ENCODE results near the gene USF1. TPM values are rescaled to one million over a fixed set of nuclear protein-coding genes. Genes with fewer than 3 reads are reported as not detected.

The USF1 gene
- total and polyA plus RNA-seq, 2 experiments from 2014 or later, result 11.9 to 85.1 TPM

DNA sequence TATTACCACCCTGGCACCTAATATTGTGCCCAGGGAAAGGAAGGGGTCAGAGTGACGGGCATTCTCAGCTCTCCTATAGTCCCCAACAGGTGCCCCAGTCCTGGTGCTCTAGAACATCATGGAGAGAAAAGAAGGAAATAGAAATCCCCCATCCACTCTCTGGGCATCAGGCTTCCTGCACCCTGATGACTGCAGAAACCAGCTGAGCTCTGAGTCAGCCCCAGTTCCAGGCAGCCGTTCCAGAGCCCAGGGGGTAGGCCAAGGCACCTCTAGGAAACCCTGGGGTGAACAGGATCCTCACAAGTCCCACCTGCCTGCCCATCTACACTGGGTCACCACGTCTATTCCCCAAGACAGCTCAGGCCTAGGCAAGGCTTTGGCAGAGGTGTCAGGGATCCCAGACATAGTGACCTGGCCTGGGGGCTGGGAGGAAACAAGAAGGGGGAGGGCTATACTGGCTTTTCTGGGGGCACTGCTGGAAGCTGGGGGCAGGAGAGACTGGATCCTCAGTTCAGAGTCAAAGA lies 42.9 kb upstream of the USF1 start:
- Histone ChIP-seq H3K4me3 (no peak overlapping the region), H3K4me1 (ENCODE audit: insufficient read depth) (peaks cover 22% of the 10 kb centered on the region)

DNA sequence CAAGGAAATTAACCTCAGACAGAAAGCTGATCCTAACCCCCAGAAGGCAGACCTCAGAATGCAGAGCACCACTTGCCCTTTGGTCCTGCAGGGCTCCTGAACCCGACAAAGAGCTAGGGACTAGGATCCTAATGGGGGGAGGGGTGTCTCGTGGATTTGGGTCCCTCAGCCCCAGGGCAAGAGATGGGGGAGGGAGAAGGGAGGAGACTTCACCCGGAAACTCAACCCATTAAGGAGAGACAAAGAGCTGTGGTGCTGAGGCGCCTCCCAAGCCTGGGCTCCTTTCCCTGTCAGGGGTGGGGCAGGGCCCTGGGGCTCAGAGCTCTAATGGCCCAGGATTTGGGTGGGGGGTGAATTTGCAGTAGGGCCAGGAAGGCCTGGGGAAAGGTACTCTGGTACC lies 40.7 kb upstream of the USF1 start:
- TF ChIP-seq, protein P1, sequence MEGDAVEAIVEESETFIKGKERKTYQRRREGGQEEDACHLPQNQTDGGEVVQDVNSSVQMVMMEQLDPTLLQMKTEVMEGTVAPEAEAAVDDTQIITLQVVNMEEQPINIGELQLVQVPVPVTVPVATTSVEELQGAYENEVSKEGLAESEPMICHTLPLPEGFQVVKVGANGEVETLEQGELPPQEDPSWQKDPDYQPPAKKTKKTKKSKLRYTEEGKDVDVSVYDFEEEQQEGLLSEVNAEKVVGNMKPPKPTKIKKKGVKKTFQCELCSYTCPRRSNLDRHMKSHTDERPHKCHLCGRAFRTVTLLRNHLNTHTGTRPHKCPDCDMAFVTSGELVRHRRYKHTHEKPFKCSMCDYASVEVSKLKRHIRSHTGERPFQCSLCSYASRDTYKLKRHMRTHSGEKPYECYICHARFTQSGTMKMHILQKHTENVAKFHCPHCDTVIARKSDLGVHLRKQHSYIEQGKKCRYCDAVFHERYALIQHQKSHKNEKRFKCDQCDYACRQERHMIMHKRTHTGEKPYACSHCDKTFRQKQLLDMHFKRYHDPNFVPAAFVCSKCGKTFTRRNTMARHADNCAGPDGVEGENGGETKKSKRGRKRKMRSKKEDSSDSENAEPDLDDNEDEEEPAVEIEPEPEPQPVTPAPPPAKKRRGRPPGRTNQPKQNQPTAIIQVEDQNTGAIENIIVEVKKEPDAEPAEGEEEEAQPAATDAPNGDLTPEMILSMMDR (IDR thresholded peaks at IDR 0.05; ENCODE audit: poor library complexity), result no peak
- TF ChIP-seq EZH2phosphoT487 (IDR thresholded peaks at IDR 0.05; ENCODE audit: low read depth, severe bottlenecking, unreplicated experiment), result no peak
- no peak for TF ChIP-seq EZH2 (IDR thresholded peaks at IDR 0.05; ENCODE audit: borderline replicate concordance)
- Histone ChIP-seq H3K27ac (peak overlapping the region; percentile 99), H2AFZ (no peak overlapping the region), H3K27me3 (no peaks in the 10 kb centered on the region), H3K79me2 (peaks cover 13% of the 10 kb centered on the region), H3K9me2 (replicated peaks; ENCODE audit: insufficient read depth) (no peaks in the 10 kb centered on the region), H3K36me3 (replicated peaks; ENCODE audit: insufficient read depth, low read depth) (no peaks in the 10 kb centered on the region), H3K9me3 (ENCODE audit: low read depth) (no peaks in the 10 kb centered on the region), H4K20me1 (ENCODE audit: insufficient read depth, poor library complexity, severe bottlenecking) (no peaks in the 10 kb centered on the region), H3K4me3 (no peak overlapping the region), H3K4me2 (peak overlapping the region; percentile 73), H3K4me1 (ENCODE audit: insufficient read depth) (peaks cover 35% of the 10 kb centered on the region)
- DNase-seq (ENCODE audit: low spot score), result no peak
- WGBS (ENCODE audit: low lambda C conversion rate, missing lambda C conversion rate), result 54% methylated on average over 4 of the region's 4 CpGs

More for the DNA sequence above, 42.9 kb upstream of the USF1 start:
- Histone ChIP-seq H3K4me2 (peak overlapping the region; percentile 73), H3K27ac (peak overlapping the region; percentile 74), H3K79me2 (peaks cover 13% of the 10 kb centered on the region), H3K27me3 (no peaks in the 10 kb centered on the region), H3K36me3 (replicated peaks; ENCODE audit: insufficient read depth, low read depth) (no peaks in the 10 kb centered on the region), H4K20me1 (ENCODE audit: insufficient read depth, poor library complexity, severe bottlenecking) (no peaks in the 10 kb centered on the region), H2AFZ (no peak overlapping the region), H3K9me3 (ENCODE audit: low read depth) (no peaks in the 10 kb centered on the region), H3K9me2 (replicated peaks; ENCODE audit: insufficient read depth) (no peaks in the 10 kb centered on the region)
- TF ChIP-seq EZH2phosphoT487 (IDR thresholded peaks at IDR 0.05; ENCODE audit: low read depth, severe bottlenecking, unreplicated experiment), result no peak
- TF ChIP-seq, protein P1 (IDR thresholded peaks at IDR 0.05; ENCODE audit: poor library complexity), result no peak
- no peak for TF ChIP-seq EZH2 (IDR thresholded peaks at IDR 0.05; ENCODE audit: borderline replicate concordance)
- 67% methylated on average over 3 of the region's 3 CpGs for WGBS (ENCODE audit: low lambda C conversion rate, missing lambda C conversion rate)
- DNase-seq (ENCODE audit: low spot score), result no peak

DNA sequence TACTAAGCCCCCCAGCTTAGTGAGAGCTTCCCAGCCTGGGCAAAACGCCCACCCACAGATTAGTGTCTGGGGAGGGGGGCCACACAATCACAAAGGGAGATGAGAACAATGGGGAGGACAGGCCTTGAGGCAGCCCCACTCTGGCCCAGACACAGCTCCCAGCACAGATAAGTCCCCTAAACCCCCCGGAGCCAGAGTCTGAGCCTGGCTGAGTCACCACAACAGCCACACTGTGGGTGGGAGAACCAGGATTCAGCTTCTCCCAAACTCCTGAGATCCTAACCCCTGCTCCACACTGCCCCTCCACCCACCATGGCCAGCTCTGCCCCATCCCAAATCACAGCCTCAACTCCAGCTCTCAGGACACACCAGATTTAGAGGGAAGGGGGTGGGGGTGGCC lies 39.4 kb upstream of the USF1 start:
- TF ChIP-seq, protein P1 (IDR thresholded peaks at IDR 0.05; ENCODE audit: poor library complexity), result no peak
- TF ChIP-seq EZH2 (IDR thresholded peaks at IDR 0.05; ENCODE audit: borderline replicate concordance), result no peak
- no peak for TF ChIP-seq EZH2phosphoT487 (IDR thresholded peaks at IDR 0.05; ENCODE audit: low read depth, severe bottlenecking, unreplicated experiment)
- no peak overlapping the region for H3K4me3 ChIP-seq
- H2AFZ ChIP-seq, result no peak overlapping the region
- H4K20me1 ChIP-seq (ENCODE audit: insufficient read depth, poor library complexity, severe bottlenecking), result no peaks in the 10 kb centered on the region
- H3K9me2 ChIP-seq (replicated peaks; ENCODE audit: insufficient read depth), result no peaks in the 10 kb centered on the region
- no peaks in the 10 kb centered on the region for H3K36me3 ChIP-seq (replicated peaks; ENCODE audit: insufficient read depth, low read depth)
- peaks cover 13% of the 10 kb centered on the region for H3K79me2 ChIP-seq
- no peak for DNase-seq (ENCODE audit: low spot score)
- H3K27me3 ChIP-seq, result no peaks in the 10 kb centered on the region
- H3K4me2 ChIP-seq, result peak overlapping the region; percentile 73
- H3K27ac ChIP-seq, result peak overlapping the region; percentile 99
- H3K9me3 ChIP-seq (ENCODE audit: low read depth), result no peaks in the 10 kb centered on the region
- peaks cover 35% of the 10 kb centered on the region for H3K4me1 ChIP-seq (ENCODE audit: insufficient read depth)
- WGBS (ENCODE audit: low lambda C conversion rate, missing lambda C conversion rate), result 35% methylated on average over 2 of the region's 2 CpGs

Measured in hepatocyte (in vitro differentiated cells).